Brain pericyte (primary cell): ENCODE measurements around the gene ARHGEF17.
"Not testable (repeated sequence)": the region's sequence is repeated elsewhere in the genome, so short reads cannot be mapped to it uniquely, and the experiment has no call there.

Experiments
- DNase-seq: peaks from one replicate; pipeline ENCODE4 v3.0.0-alpha.2; 2012; ENCODE audit warnings: low read depth, low spot score

ARHGEF17 gene

GRCh38 chr11:73308003-73308960, at the start of gene ARHGEF17:
Gene ARHGEF17 (plus strand): TSS chr11:73308276. CDS start chr11:73308639, 363 bp downstream.
- no peak for DNase-seq

GRCh38 chr11:73259406-73260126, 48.5 kb upstream of the ARHGEF17 start:
- DNase-seq: no peak

GRCh38 chr11:73260127-73260457, 48.0 kb upstream of the ARHGEF17 start:
- DNase-seq: no peak

- DNase-seq: no peak
Observed at GRCh38 chr11:73262851-73263495, 45.1 kb upstream of the ARHGEF17 start.

- no peak for DNase-seq
Observed at GRCh38 chr11:73263640-73264039, 44.4 kb upstream of the ARHGEF17 start.

- DNase-seq: no peak
Observed at GRCh38 chr11:73265278-73265810, 42.7 kb upstream of the ARHGEF17 start.

GRCh38 chr11:73265853-73266645, 42.0 kb upstream of the ARHGEF17 start:
- no peak for DNase-seq

GRCh38 chr11:73266646-73267020, 41.4 kb upstream of the ARHGEF17 start:
- DNase-seq: no peak

GRCh38 chr11:73267122-73267846, 40.8 kb upstream of the ARHGEF17 start:
- no peak for DNase-seq

- no peak for DNase-seq
Observed at GRCh38 chr11:73267906-73268540, 40.1 kb upstream of the ARHGEF17 start.

GRCh38 chr11:73268671-73269271, 39.3 kb upstream of the ARHGEF17 start:
- no peak for DNase-seq

GRCh38 chr11:73269459-73270015, 38.5 kb upstream of the ARHGEF17 start:
- DNase-seq: no peak

GRCh38 chr11:73270016-73270854, 37.8 kb upstream of the ARHGEF17 start:
- DNase-seq: no peak

- DNase-seq: no peak
Observed at GRCh38 chr11:73270855-73271477, 37.1 kb upstream of the ARHGEF17 start.

GRCh38 chr11:73271478-73271865, 36.6 kb upstream of the ARHGEF17 start:
- not testable (repeated sequence) for DNase-seq

- no peak for DNase-seq
Observed at GRCh38 chr11:73271936-73272679, 36.0 kb upstream of the ARHGEF17 start, which contains the start of gene P2RY6. Gene P2RY6 (plus strand): TSS chr11:73272338. CDS start chr11:73296519, 24,181 bp downstream.

GRCh38 chr11:73272680-73273038, 35.4 kb upstream of the ARHGEF17 start:
- DNase-seq: no peak
